ENCODE results near the gene HAUS3. TPM values are rescaled to one million over a fixed set of nuclear protein-coding genes. Genes with fewer than 3 reads are reported as not detected.

Gene HAUS3
- total RNA-seq, 4 donors from 2014 or later = 7.6 to 17.9 (median 11.8) TPM

DNA sequence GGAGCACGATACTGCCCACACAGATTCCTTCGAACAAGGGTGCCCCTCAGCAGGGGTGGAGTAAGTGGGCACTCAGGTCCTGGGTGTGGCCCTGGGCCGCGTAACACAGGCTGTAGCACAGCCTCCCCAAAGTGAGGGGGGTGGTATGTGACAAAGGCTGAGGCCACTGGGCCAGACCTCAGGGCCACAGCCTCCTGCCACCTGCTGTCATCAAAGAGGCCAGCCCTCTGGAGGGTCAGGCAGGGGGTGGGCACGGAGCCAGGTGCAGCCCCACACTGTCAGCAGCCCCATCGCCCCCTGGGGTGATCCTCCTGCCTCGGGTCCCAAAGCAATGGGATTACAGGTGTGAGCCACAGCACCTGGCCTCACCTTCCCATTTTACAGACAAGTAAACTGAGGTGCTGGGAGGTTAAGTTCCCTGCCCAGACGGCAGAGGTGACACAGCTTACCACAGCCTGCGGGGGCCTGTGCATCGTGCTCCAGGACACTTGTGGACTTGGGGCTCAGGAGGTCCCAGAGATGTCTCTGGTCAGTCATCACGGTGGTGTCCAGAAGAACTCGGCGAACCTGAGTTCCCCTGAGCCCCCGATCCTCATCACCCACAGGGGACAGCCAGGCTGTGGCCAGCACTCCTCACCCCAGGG lies 47.5 kb upstream of the HAUS3 start:
- DNase-seq (ENCODE audit: low spot score in 2 of 2) = peak; percentile 53 to 69
- TF ChIP-seq, protein P1, sequence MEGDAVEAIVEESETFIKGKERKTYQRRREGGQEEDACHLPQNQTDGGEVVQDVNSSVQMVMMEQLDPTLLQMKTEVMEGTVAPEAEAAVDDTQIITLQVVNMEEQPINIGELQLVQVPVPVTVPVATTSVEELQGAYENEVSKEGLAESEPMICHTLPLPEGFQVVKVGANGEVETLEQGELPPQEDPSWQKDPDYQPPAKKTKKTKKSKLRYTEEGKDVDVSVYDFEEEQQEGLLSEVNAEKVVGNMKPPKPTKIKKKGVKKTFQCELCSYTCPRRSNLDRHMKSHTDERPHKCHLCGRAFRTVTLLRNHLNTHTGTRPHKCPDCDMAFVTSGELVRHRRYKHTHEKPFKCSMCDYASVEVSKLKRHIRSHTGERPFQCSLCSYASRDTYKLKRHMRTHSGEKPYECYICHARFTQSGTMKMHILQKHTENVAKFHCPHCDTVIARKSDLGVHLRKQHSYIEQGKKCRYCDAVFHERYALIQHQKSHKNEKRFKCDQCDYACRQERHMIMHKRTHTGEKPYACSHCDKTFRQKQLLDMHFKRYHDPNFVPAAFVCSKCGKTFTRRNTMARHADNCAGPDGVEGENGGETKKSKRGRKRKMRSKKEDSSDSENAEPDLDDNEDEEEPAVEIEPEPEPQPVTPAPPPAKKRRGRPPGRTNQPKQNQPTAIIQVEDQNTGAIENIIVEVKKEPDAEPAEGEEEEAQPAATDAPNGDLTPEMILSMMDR (IDR thresholded peaks at IDR 0.05) = no peak
- TF ChIP-seq EP300 (IDR thresholded peaks at IDR 0.05) (no peak), POLR2AphosphoS5 (IDR thresholded peaks at IDR 0.05) (no peak), POLR2A (IDR thresholded peaks at IDR 0.05) (no peak)
- Histone ChIP-seq H3K4me3 (no peak overlapping the region), H3K4me1 (peaks cover 6% of the 10 kb centered on the region), H3K27me3 (no peaks in the 10 kb centered on the region), H3K36me3 (no peaks in the 10 kb centered on the region), H3K27ac (no peak overlapping the region), H3K9me3 (no peaks in the 10 kb centered on the region)
- WGBS = 90% methylated on average over 7 of the region's 14 CpGs

DNA sequence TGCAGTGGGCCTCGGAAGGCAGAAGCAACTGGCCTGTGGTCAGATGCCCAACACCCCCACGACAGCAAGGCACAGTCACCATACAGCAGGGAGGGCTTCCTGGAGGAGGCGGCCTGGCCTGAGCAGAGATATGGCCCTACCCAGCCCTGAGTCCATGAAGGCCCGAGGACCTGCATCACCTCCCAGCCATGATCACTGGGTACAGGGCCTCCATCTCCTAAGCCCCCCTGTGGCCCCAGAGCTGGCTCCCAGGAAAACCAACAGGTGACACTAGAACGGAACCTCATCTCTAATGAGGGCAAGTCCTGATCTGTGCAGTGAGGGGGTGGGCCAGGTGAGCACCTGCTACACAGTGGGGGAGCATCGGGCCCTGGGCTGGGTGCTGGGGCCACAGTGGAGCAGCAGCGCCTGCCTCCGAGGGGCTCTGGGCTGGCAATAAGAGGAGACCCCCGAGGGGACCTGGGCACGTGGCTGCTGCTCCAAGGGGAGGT lies 46.2 kb upstream of the HAUS3 start:
- no peak overlapping the region for H3K4me3 ChIP-seq
- 81% methylated on average over 6 of the region's 10 CpGs for WGBS
- H3K27ac ChIP-seq = no peak overlapping the region
- no peaks in the 10 kb centered on the region for H3K36me3 ChIP-seq
- DNase-seq (ENCODE audit: low spot score in 2 of 2) = peak; percentile 57 to 72
- H3K4me1 ChIP-seq = peaks cover 6% of the 10 kb centered on the region
- no peaks in the 10 kb centered on the region for H3K27me3 ChIP-seq
- TF ChIP-seq POLR2A (IDR thresholded peaks at IDR 0.05) (no peak), POLR2AphosphoS5 (IDR thresholded peaks at IDR 0.05) (no peak), EP300 (IDR thresholded peaks at IDR 0.05) (no peak)
- TF ChIP-seq, protein P1 (IDR thresholded peaks at IDR 0.05) = no peak
- H3K9me3 ChIP-seq = no peaks in the 10 kb centered on the region

DNA sequence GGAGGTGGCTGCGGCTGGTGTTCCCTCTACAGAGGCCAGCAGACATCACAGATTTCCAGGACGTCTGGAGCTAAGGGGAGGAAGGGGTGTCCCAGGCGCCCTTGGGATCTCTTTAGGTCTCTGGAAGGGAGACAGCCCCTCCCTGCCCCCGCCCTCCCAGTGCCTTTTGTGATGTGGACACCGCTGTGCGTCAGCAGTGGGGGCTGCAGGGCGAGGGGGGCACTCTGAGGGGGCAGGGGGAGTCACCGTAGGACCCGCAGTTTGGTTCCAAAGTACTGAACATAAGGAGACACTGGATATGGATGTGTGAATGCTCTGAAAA lies 45.6 kb upstream of the HAUS3 start:
- Histone ChIP-seq H3K4me1 (peaks cover 4% of the 10 kb centered on the region), H3K36me3 (no peaks in the 10 kb centered on the region), H3K9me3 (no peaks in the 10 kb centered on the region), H3K27ac (no peak overlapping the region), H3K27me3 (no peaks in the 10 kb centered on the region), H3K4me3 (no peak overlapping the region)
- 91% methylated on average over 8 of the region's 9 CpGs for WGBS
- no peak for TF ChIP-seq POLR2A (IDR thresholded peaks at IDR 0.05)
- no peak for TF ChIP-seq POLR2AphosphoS5 (IDR thresholded peaks at IDR 0.05)
- TF ChIP-seq, protein P1 (IDR thresholded peaks at IDR 0.05) = no peak
- no peak for TF ChIP-seq EP300 (IDR thresholded peaks at IDR 0.05)
- peak in 1 of 2 donors; percentile 50 for DNase-seq (ENCODE audit: low spot score in 2 of 2)

DNA sequence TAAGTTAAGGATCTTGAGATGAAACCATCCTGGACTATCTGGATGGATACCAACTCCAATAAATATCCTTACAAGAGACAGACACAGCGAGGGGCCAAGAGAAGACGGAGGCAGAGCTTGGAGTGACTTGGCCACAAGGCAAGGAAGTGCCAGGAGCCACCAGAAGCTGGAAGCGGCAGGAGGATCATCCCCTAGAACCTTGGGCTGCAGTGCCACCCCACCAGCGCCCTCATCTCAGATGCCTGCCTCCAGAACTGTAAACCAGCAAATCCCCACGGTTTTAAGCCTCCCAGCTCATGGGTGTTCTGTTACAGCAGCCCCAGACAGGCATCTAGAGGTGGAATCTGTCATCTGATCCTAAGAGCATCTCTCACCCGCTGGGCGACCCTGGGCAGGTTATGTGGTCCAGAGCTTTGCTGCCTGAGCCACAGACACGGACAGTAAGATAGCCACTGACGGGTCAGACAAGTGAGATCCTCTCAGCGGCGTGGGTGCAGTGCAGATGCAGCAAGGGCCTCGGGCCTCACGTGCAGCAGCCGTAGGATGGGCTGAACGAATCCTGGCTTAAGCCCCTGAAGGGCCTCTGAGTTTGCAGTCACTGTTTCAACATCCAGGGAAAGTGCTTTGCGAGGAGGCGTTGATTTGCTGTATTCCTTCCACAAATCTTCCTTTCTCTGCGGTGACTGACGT lies 45.1 kb upstream of the HAUS3 start:
- 87% methylated on average over 16 of the region's 19 CpGs for WGBS
- peak; percentile 44 to 72 for DNase-seq (ENCODE audit: low spot score in 2 of 2)

More for the DNA sequence above, 45.1 kb upstream of the HAUS3 start:
- Histone ChIP-seq H3K4me1 (no peaks in the 10 kb centered on the region), H3K9me3 (no peaks in the 10 kb centered on the region), H3K36me3 (no peaks in the 10 kb centered on the region), H3K27ac (no peak overlapping the region), H3K4me3 (no peak overlapping the region), H3K27me3 (no peaks in the 10 kb centered on the region)
- TF ChIP-seq EP300 (IDR thresholded peaks at IDR 0.05) (no peak), POLR2A (IDR thresholded peaks at IDR 0.05) (no peak), POLR2AphosphoS5 (IDR thresholded peaks at IDR 0.05) (no peak)
- TF ChIP-seq, protein P1 (IDR thresholded peaks at IDR 0.05) = no peak
